Measurements from ENCODE around the gene FARS2. TPM values are rescaled to one million over a fixed set of nuclear protein-coding genes. Genes with fewer than 3 reads are reported as not detected.

The FARS2 gene
- total and polyA plus RNA-seq, 9 of the 15 experiments (the other 6 are each of a cell fraction or from before 2014, with no cell fraction given), result 16.5 to 62.2 (median 27.0) TPM

DNA sequence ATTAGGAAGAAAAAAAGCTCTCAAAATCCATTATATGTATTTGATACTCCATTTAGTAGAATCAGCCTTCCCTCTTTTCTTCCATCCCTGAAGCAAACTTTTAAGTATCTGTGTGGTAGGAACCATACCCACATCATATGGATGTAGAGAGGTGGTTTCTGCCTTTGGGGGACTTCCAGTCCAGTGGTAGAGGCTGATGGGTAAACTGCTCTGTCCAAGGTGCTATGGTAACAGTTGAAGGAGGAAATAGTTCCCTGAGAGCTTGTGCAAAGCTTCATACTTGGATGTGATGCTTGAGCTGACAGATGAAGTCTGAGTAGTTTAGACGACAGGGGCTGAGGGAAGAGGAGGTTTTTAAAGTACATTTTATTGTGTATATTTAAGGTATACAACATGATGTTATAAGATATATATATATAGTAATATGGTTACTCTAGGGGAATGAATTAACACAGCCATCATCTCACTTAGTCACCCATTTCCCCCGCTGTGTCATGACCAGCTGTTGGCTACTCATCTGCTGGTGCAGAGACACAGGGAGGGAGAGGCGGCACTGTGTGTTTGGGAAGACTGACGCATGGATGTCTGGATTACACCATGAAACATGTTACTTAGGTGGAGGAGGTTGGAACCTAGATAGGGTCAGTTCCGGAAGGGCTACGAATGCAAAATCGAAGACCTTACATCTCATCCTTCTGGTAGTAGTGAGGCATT is 185.2 kb downstream of the FARS2 start:
- no TSS peak for BruUV-seq (replicated peaks)
- intact Hi-C loops (cut with micrococcal nuclease) (no loop called here), in situ Hi-C loops (cut with MboI) (no loop called here)
- Histone ChIP-seq H3K4me2 (ENCODE audit: insufficient read depth, low read length) (no peak overlapping the region), H2AFZ (ENCODE audit: low read depth, low read length) (no peak overlapping the region), H3K79me2 (ENCODE audit: control insufficient read depth, insufficient read depth, low read length) (no peaks in the 10 kb centered on the region), H3K27ac (ENCODE audit: extremely low read depth, low read depth, low read length) (no peak overlapping the region), H4K20me1 (replicated peaks; ENCODE audit: control insufficient read depth, insufficient read depth, low read length) (no peaks in the 10 kb centered on the region), H3K9me3 (replicated peaks; ENCODE audit: control insufficient read depth, insufficient read depth, low read depth, low read length) (no peaks in the 10 kb centered on the region; the same call in 1 of the 2 replicates), H3K9ac (ENCODE audit: insufficient read depth in 1 of 2, low read depth in 2 of 2, low read length in 2 of 2) (no peak overlapping the region), H3K36me3 (ENCODE audit: control insufficient read depth, insufficient read depth, low read length) (no peaks in the 10 kb centered on the region), H3K27me3 (ENCODE audit: control insufficient read depth in 2 of 2, insufficient read depth in 2 of 2, low read length in 2 of 2) (no peaks in the 10 kb centered on the region), H3K4me3 (no peak overlapping the region), H3K9me1 (ENCODE audit: control insufficient read depth, insufficient read depth, low read length) (no peaks in the 10 kb centered on the region), H3K4me1 (replicated peaks in 1 of 2; ENCODE audit: control insufficient read depth in 2 of 2, insufficient read depth in 2 of 2, low read length in 2 of 2) (no peaks in the 10 kb centered on the region)
- 67% methylated on average over 7 of the region's 7 CpGs for WGBS (ENCODE audit: insufficient coverage, low coverage, missing lambda C conversion rate)
- ATAC-seq (no peak), FAIRE-seq (no peak), DNase-seq (ENCODE audit: extremely low read depth in 1 of 4, low spot score in 3 of 4) (no peak)
- ChIA-PET POLR2A (no interaction called here), CTCF (ENCODE audit: low intra/inter-chr PET ratio) (no interaction called here)
- no peak for TF ChIP-seq RFX7 (CRISPR knock-in tag; IDR thresholded peaks at IDR 0.05)
- peak; percentile 65; the same call in 1 of the 2 replicates for TF ChIP-seq REST (IDR thresholded peaks at IDR 0.05; ENCODE audit: borderline replicate concordance)
- TF ChIP-seq REST (CRISPR knock-in tag; IDR thresholded peaks at IDR 0.05; ENCODE audit: low read depth), result no peak
- no peak for TF ChIP-seq HOXB6 (CRISPR knock-in tag; IDR thresholded peaks at IDR 0.05; ENCODE audit: borderline replicate concordance)
- TF ChIP-seq RFX1 (IDR thresholded peaks at IDR 0.05), result 0 out of 2 replicates have a peak, but pooled peaks have one; percentile 11
